Liver (tissue), 9 donors: ENCODE data around the gene CHST6. TPM values are rescaled to one million over a fixed set of nuclear protein-coding genes. Genes with fewer than 3 reads are reported as not detected.
"Not testable (repeated sequence)": the region's sequence is repeated elsewhere in the genome, so short reads cannot be mapped to it uniquely, and the experiment has no call there.

Source experiments
- DNase-seq: peaks from one replicate; pipeline ENCODE4 v3.0.0-alpha.2; 2017; ENCODE audit warnings: low spot score
- H3K27ac ChIP-seq, 2 donors: one replicate each; pipeline ENCODE4 v1.7.0; 2013; ENCODE audit warnings: inconsistent platforms in 2 of 2, low read length in 2 of 2, control low read depth in 1 of 2, low read depth in 1 of 2, mild to moderate bottlenecking in 1 of 2
- H3K27me3 ChIP-seq, 4 donors: one replicate each; pipeline versions ENCODE4 v1.6.1 to v1.7.0; 2013; ENCODE audit warnings: low read length in 3 of 4, inconsistent platforms in 1 of 4, mild to moderate bottlenecking in 1 of 4, moderate library complexity in 1 of 4; ENCODE audit not compliant: control insufficient read depth in 4 of 4, insufficient read depth in 4 of 4
- H3K36me3 ChIP-seq, 4 donors: one replicate each; pipeline versions ENCODE4 v1.6.1 to v1.7.0; 2013; ENCODE audit warnings: low read length in 3 of 4, mild to moderate bottlenecking in 3 of 4, low read depth in 1 of 4, moderate library complexity in 1 of 4; ENCODE audit not compliant: control insufficient read depth in 4 of 4, insufficient read depth in 3 of 4
- H3K4me1 ChIP-seq, 4 donors: one replicate each; pipeline versions ENCODE4 v1.6.1 to v1.7.0; 2013; ENCODE audit warnings: low read length in 3 of 4, mild to moderate bottlenecking in 3 of 4, moderate library complexity in 1 of 4; ENCODE audit not compliant: control insufficient read depth in 4 of 4, insufficient read depth in 4 of 4
- H3K4me3 ChIP-seq, 3 donors: one replicate each; pipeline versions ENCODE4 v1.6.1 to v1.7.0; 2013; ENCODE audit warnings: low read length in 3 of 3, control low read depth in 1 of 3, low read depth in 1 of 3, mild to moderate bottlenecking in 1 of 3
- H3K9ac ChIP-seq, 2 donors: one replicate each; pipeline ENCODE4 v1.7.0; 2013; ENCODE audit warnings: low read length in 2 of 2, mild to moderate bottlenecking in 2 of 2, moderate library complexity in 2 of 2, control low read depth in 1 of 2, low read depth in 1 of 2
- H3K9me3 ChIP-seq, 4 donors: one replicate each; pipeline versions ENCODE4 v1.6.1 to v1.7.0; 2013; ENCODE audit warnings: low read length in 3 of 4; ENCODE audit not compliant: control insufficient read depth in 4 of 4
- ATF3 ChIP-seq: IDR thresholded peaks from 2 replicates; pipeline ENCODE4 v1.6.1; 2016; ENCODE audit warnings: antibody characterized with exemption
- EGR1 ChIP-seq, 2 donors: IDR thresholded peaks; 2 replicates each; pipeline ENCODE4 v1.6.1; 2016 to 2018; ENCODE audit warnings: antibody characterized with exemption in 2 of 2, low read depth in 2 of 2
- FOXA1 ChIP-seq: IDR thresholded peaks from 2 replicates; pipeline ENCODE4 v1.6.1; 2016; ENCODE audit warnings: antibody characterized with exemption
- FOXA2 ChIP-seq: IDR thresholded peaks from 2 replicates; pipeline ENCODE4 v1.6.1; 2016; ENCODE audit warnings: antibody characterized with exemption
- GABPA ChIP-seq, 2 donors: IDR thresholded peaks in 1 of 2; conservative IDR thresholded peaks in 1 of 2; 2 replicates each; pipeline ENCODE4 v1.6.1; 2016; ENCODE audit warnings: antibody characterized with exemption in 2 of 2, mild to moderate bottlenecking in 1 of 2, moderate library complexity in 1 of 2
- HNF4A ChIP-seq, 2 donors: conservative IDR thresholded peaks; 2 replicates each; pipeline ENCODE4 v1.6.1; 2016; ENCODE audit warnings: antibody characterized with exemption in 2 of 2, mild to moderate bottlenecking in 2 of 2
- JUND ChIP-seq, 2 donors: IDR thresholded peaks; 2 replicates each; pipeline ENCODE4 v1.6.1; 2016; ENCODE audit warnings: antibody characterized with exemption in 2 of 2
- MAX ChIP-seq: IDR thresholded peaks from 2 replicates; pipeline ENCODE4 v1.6.1; 2016; ENCODE audit warnings: antibody characterized with exemption
- NR2F2 ChIP-seq: IDR thresholded peaks from 2 replicates; pipeline ENCODE4 v1.6.1; 2016; ENCODE audit warnings: antibody characterized with exemption
- RAD21 ChIP-seq, 2 donors: IDR thresholded peaks; 2 replicates each; pipeline ENCODE4 v1.6.1; 2016; ENCODE audit warnings: antibody characterized with exemption in 2 of 2, mild to moderate bottlenecking in 2 of 2
- REST ChIP-seq: IDR thresholded peaks from 2 replicates; pipeline ENCODE4 v1.6.1; 2016; ENCODE audit warnings: antibody characterized with exemption, mild to moderate bottlenecking
- SP1 ChIP-seq: IDR thresholded peaks from 2 replicates; pipeline ENCODE4 v1.6.1; 2018; ENCODE audit warnings: antibody characterized with exemption, mild to moderate bottlenecking
- TAF1 ChIP-seq: conservative IDR thresholded peaks from 2 replicates; pipeline ENCODE4 v1.6.1; 2016; ENCODE audit warnings: antibody characterized with exemption, mild to moderate bottlenecking
- YY1 ChIP-seq: IDR thresholded peaks from 2 replicates; pipeline ENCODE4 v1.6.1; 2016; ENCODE audit warnings: antibody characterized with exemption, mild to moderate bottlenecking
- ZBTB33 ChIP-seq: IDR thresholded peaks from 2 replicates; pipeline ENCODE4 v1.6.1; 2016; ENCODE audit warnings: antibody characterized with exemption
- WGBS: extraction: QIAGEN DNeasy Blood & Tissue Kit; methylation state at CpG from one replicate; pipeline ENCODE4 v1.1.7; 2013; 5-methylcytosine and 5-hydroxymethylcytosine counted together
- polyA plus RNA-seq, 2 donors: library from polyadenylated mRNA; stranded (reverse) in 1 of 2; unstranded in 1 of 2; fragments of 200-250 nt in 1 of 2; fragments of >200 nt in 1 of 2; fragmentation: Nextera tagmentation in 1 of 2; extraction: Ambion mirVana in 1 of 2; gene quantifications; one replicate each; pipeline versions ENCODE4 v1.2.1 to v1.2.3, GENCODE V29; 2013 to 2015
- total RNA-seq, 2 donors: library from RNA; depleted of rRNA; stranded (reverse); fragments of >200 nt; gene quantifications; one replicate each; pipeline ENCODE4 v1.2.3, GENCODE V29; 2014
- donor health status: healthy.
- donor health status: healthy.
- donor health status: healthy.
- donor health status: healthy.
- donor health status: healthy.

The CHST6 gene
- total and polyA plus RNA-seq, 4 donors: under 0.01 to 0.17 TPM; not detected in 2

GRCh38 chr16:75516189-75516966 is 21.1 kb upstream of the CHST6 start:
- TF ChIP-seq SP1 (peak; percentile 17), HNF4A (conservative IDR thresholded peaks at IDR 0.05) (peak in 1 of 2 donors; percentile 35)
- not testable (repeated sequence) for H3K9me3 ChIP-seq, H3K4me1 ChIP-seq, DNase-seq, H3K27me3 ChIP-seq, H3K36me3 ChIP-seq
- WGBS: 4% methylated on average over 42 of the region's 42 CpGs
- peak overlapping the region; percentile 50 to 66 for H3K9ac ChIP-seq
- H3K4me3 ChIP-seq: peak overlapping the region; percentile 66 to 84 (median 72)
- peak overlapping the region; percentile 79 to 91 for H3K27ac ChIP-seq

- Histone ChIP-seq H3K36me3 (no peaks in the 10 kb centered on the region), H3K27me3 (no peaks in the 10 kb centered on the region), H3K9ac (no peak overlapping the region), H3K4me1 (peaks cover 0 to 8% (median 1%) of the 10 kb centered on the region in 4 donors), H3K27ac (no peak overlapping the region), H3K4me3 (no peak overlapping the region), H3K9me3 (no peaks in the 10 kb centered on the region)
- WGBS: 96% methylated on average over 11 of the region's 11 CpGs
- TF ChIP-seq GABPA (IDR thresholded peaks at IDR 0.05 in 1 of 2, conservative IDR thresholded peaks at IDR 0.05 in 1 of 2) (no peak), EGR1 (IDR thresholded peaks at IDR 0.05; ENCODE audit: low read depth in 2 of 2) (no peak), FOXA1 (no peak), TAF1 (no peak), FOXA2 (no peak), YY1 (no peak), ATF3 (no peak), JUND (IDR thresholded peaks at IDR 0.05) (no peak), NR2F2 (no peak), ZBTB33 (no peak), MAX (no peak), RAD21 (IDR thresholded peaks at IDR 0.05) (no peak), REST (no peak), HNF4A (conservative IDR thresholded peaks at IDR 0.05) (no peak)
- DNase-seq: no peak
These were observed 19.1 kb upstream of the CHST6 start for GRCh38 chr16:75514296-75514695.
